SK-N-SH treated with all-trans-retinoic acid at 6 μM for 48 hours (cell line): ENCODE results near the gene FHL1.

Experiments used
- ARNTL ChIP-seq: fragments of 450-650 bp; formaldehyde crosslinking; IDR thresholded peaks from 2 replicates; pipeline ENCODE4 v1.5.0; 2020; ENCODE audit warnings: low read depth, mild to moderate bottlenecking, moderate library complexity, borderline replicate concordance
- CSDC2 ChIP-seq: fragments of 250-450 bp; sonication (Bioruptor Pico); IDR thresholded peaks from 2 replicates; pipeline ENCODE4 v1.5.0; 2020; ENCODE audit warnings: mild to moderate bottlenecking, moderate library complexity
- GLIS3 ChIP-seq: fragments of 250-450 bp; sonication (Bioruptor Pico); IDR thresholded peaks from 2 replicates; pipeline ENCODE4 v1.5.0; 2020; ENCODE audit warnings: mild to moderate bottlenecking, moderate library complexity
- OSR1 ChIP-seq: fragments of 250-450 bp; sonication (Bioruptor Pico); IDR thresholded peaks from 2 replicates; pipeline ENCODE4 v1.8.0; 2022; ENCODE audit warnings: moderate library complexity, mild to moderate bottlenecking, inconsistent platforms
- PATZ1 ChIP-seq: fragments of 250-450 bp; sonication (Bioruptor Pico); IDR thresholded peaks from 2 replicates; pipeline ENCODE4 v1.8.0; 2020; ENCODE audit warnings: mild to moderate bottlenecking, moderate library complexity, borderline replicate concordance
- TSHZ2 ChIP-seq: fragments of 250-450 bp; sonication (Bioruptor Pico); IDR thresholded peaks from 2 replicates; pipeline ENCODE4 v1.5.0; 2020; ENCODE audit warnings: mild to moderate bottlenecking, moderate library complexity
- ZC3H10 ChIP-seq: fragments of 250-450 bp; sonication (Bioruptor Pico); IDR thresholded peaks from 2 replicates; pipeline ENCODE4 v1.5.1; 2021; ENCODE audit warnings: mild to moderate bottlenecking, moderate library complexity
- ZFP3 ChIP-seq: fragments of 250-450 bp; sonication (Bioruptor Pico); IDR thresholded peaks from 2 replicates; pipeline ENCODE4 v1.5.0; 2020; ENCODE audit warnings: mild to moderate bottlenecking, moderate library complexity
- ZFP30 ChIP-seq: fragments of 450-650 bp; formaldehyde crosslinking; IDR thresholded peaks from 2 replicates; pipeline ENCODE4 v1.5.0; 2022; ENCODE audit warnings: mild to moderate bottlenecking, moderate library complexity

GRCh38 chrX:136201601-136202000, 54.3 kb downstream of the FHL1 start:
- TF ChIP-seq GLIS3 (CRISPR knock-in tag) (no peak), ZC3H10 (no peak), ZFP30 (CRISPR knock-in tag) (no peak), PATZ1 (CRISPR knock-in tag) (no peak), CSDC2 (no peak), TSHZ2 (no peak), OSR1 (CRISPR knock-in tag) (no peak), ZFP3 (CRISPR knock-in tag) (no peak), ARNTL (no peak)
